ENCODE data around the gene FAM200A. TPM values are rescaled to one million over a fixed set of nuclear protein-coding genes. Genes with fewer than 3 reads are reported as not detected.

FAM200A gene
- total and polyA plus RNA-seq, 2 of the 13 experiments (the other 11 are each of a cell fraction or from before 2014, with no cell fraction given): 4.7 to 6.3 TPM

GRCh38 chr7:99559175-99559915, 7.4 kb upstream of the FAM200A start (continued):
- TF ChIP-seq DZIP1 (CRISPR knock-in tag; IDR thresholded peaks at IDR 0.05) (0 out of 2 replicates have a peak, but pooled peaks have one; percentile 3), REL (CRISPR knock-in tag; conservative IDR thresholded peaks at IDR 0.05) (no peak), CTCF (CRISPR knock-in tag; IDR thresholded peaks at IDR 0.05) (no peak), HIVEP1 (CRISPR knock-in tag; IDR thresholded peaks at IDR 0.05) (no peak), TEF (CRISPR knock-in tag; IDR thresholded peaks at IDR 0.05) (no peak), POLR2AphosphoS2 (IDR thresholded peaks at IDR 0.05; ENCODE audit: low read depth, low read length) (no peak), MIXL1 (CRISPR knock-in tag; IDR thresholded peaks at IDR 0.05) (no peak), CHD4 (IDR thresholded peaks at IDR 0.05; ENCODE audit: borderline replicate concordance, low read length) (0 out of 2 replicates have a peak, but pooled peaks have one; percentile 41), ZNF414 (CRISPR knock-in tag; IDR thresholded peaks at IDR 0.05) (no peak), ETV5 (CRISPR knock-in tag; IDR thresholded peaks at IDR 0.05; ENCODE audit: borderline replicate concordance) (no peak), KLF12 (CRISPR knock-in tag; IDR thresholded peaks at IDR 0.05; ENCODE audit: borderline replicate concordance) (0 out of 2 replicates have a peak, but pooled peaks have one; percentile 11), MTF2 (CRISPR knock-in tag; IDR thresholded peaks at IDR 0.05; ENCODE audit: borderline replicate concordance) (no peak), MXD3 (CRISPR knock-in tag; IDR thresholded peaks at IDR 0.05) (no peak), EHMT2 (IDR thresholded peaks at IDR 0.05; ENCODE audit: borderline replicate concordance, low read depth, low read length) (no peak), ZSCAN9 (CRISPR knock-in tag; IDR thresholded peaks at IDR 0.05; ENCODE audit: borderline replicate concordance) (no peak; the same call in 1 of the 2 replicates), MNT (IDR thresholded peaks at IDR 0.05) (no peak), TBL1XR1 (IDR thresholded peaks at IDR 0.05; ENCODE audit: borderline replicate concordance, low read length, partially characterized antibody) (no peak), REXO4 (CRISPR knock-in tag; IDR thresholded peaks at IDR 0.05; ENCODE audit: borderline replicate concordance) (no peak), ZNF121 (CRISPR knock-in tag; IDR thresholded peaks at IDR 0.05) (peak; percentile 94), NAIF1 (CRISPR knock-in tag; IDR thresholded peaks at IDR 0.05; ENCODE audit: borderline replicate concordance) (0 out of 2 replicates have a peak, but pooled peaks have one; percentile 46), SOX13 (IDR thresholded peaks at IDR 0.05) (no peak), SOX13 (CRISPR knock-in tag; conservative IDR thresholded peaks at IDR 0.05 in 1 of 2, IDR thresholded peaks at IDR 0.05 in 1 of 2) (no peak)

All from HepG2 (cell line).